Mesendoderm (in vitro differentiated cells): Measurements from ENCODE around the gene CEP43.
A peak's percentile ranks its signal among the peaks of the same experiment; 100 is the strongest.

Source experiments
- DNase-seq: peaks from one replicate; pipeline ENCODE4 v3.0.0; 2013
- H2AK5ac ChIP-seq: 2 replicates; pipeline ENCODE4 v1.6.1; 2013; ENCODE audit warnings: low read length, inconsistent platforms
- H2BK120ac ChIP-seq: 2 replicates; pipeline ENCODE4 v1.6.1; 2013; ENCODE audit warnings: low read depth, mild to moderate bottlenecking, low read length, moderate library complexity, mixed read lengths
- H2BK15ac ChIP-seq: replicated peaks from 2 replicates; pipeline ENCODE4 v1.6.1; 2013; ENCODE audit warnings: low read depth, mild to moderate bottlenecking, moderate library complexity
- H2BK5ac ChIP-seq: 2 replicates; pipeline ENCODE4 v1.6.1; 2013; ENCODE audit warnings: low read length, inconsistent platforms
- H3K18ac ChIP-seq: 2 replicates; pipeline ENCODE4 v1.6.1; 2013; ENCODE audit warnings: mild to moderate bottlenecking, low read length, mixed read lengths
- H3K23ac ChIP-seq: one replicate; pipeline ENCODE4 v1.6.1; 2013; ENCODE audit warnings: low read length
- H3K27ac ChIP-seq: 2 replicates; pipeline ENCODE4 v1.5.1; 2013; ENCODE audit warnings: low read depth, mild to moderate bottlenecking, inconsistent platforms, low read length, moderate library complexity
- H3K27me3 ChIP-seq: 2 replicates; pipeline ENCODE4 v1.6.1; 2013; ENCODE audit warnings: low read length, control low read depth, mild to moderate bottlenecking, inconsistent platforms; ENCODE audit not compliant: insufficient read depth, poor library complexity
- H3K36me3 ChIP-seq: 2 replicates; pipeline ENCODE4 v1.6.1; 2013; ENCODE audit warnings: low read length, inconsistent platforms; ENCODE audit not compliant: control insufficient read depth, insufficient read depth
- H3K4ac ChIP-seq: one replicate; pipeline ENCODE4 v1.6.1; 2013; ENCODE audit warnings: low read depth, mild to moderate bottlenecking, low read length, moderate library complexity
- H3K4me1 ChIP-seq: 2 replicates; pipeline ENCODE4 v1.6.1; 2013; ENCODE audit warnings: low read depth, low read length, inconsistent platforms; ENCODE audit not compliant: control insufficient read depth
- H3K4me2 ChIP-seq: 2 replicates; pipeline ENCODE4 v1.6.1; 2013; ENCODE audit warnings: low read length
- H3K4me3 ChIP-seq: 2 replicates; pipeline ENCODE4 v1.5.1; 2013; ENCODE audit warnings: mild to moderate bottlenecking, low read length
- H3K56ac ChIP-seq: one replicate; pipeline ENCODE4 v1.6.1; 2013; ENCODE audit warnings: low read length
- H3K79me1 ChIP-seq: 2 replicates; pipeline ENCODE4 v1.6.1; 2013; ENCODE audit warnings: low read length, inconsistent platforms
- H3K79me2 ChIP-seq: 2 replicates; pipeline ENCODE4 v1.6.1; 2013; ENCODE audit warnings: mild to moderate bottlenecking, low read length; ENCODE audit not compliant: control insufficient read depth, insufficient read depth
- H3K9ac ChIP-seq: 2 replicates; pipeline ENCODE4 v1.6.1; 2013; ENCODE audit warnings: low read length, inconsistent platforms
- H4K5ac ChIP-seq: one replicate; pipeline ENCODE4 v1.6.1; 2013; ENCODE audit warnings: low read length
- H4K8ac ChIP-seq: one replicate; pipeline ENCODE4 v1.6.1; 2013; ENCODE audit warnings: low read depth, mild to moderate bottlenecking, control low read depth, low read length, moderate library complexity
- WGBS: extraction: QIAGEN DNeasy Blood & Tissue Kit; methylation state at CpG from one replicate; pipeline ENCODE4 v1.1.7; 2013; ENCODE audit warnings: low lambda C conversion rate, missing lambda C conversion rate; ENCODE audit not compliant: insufficient coverage; ENCODE audit errors: extremely low coverage; 5-methylcytosine and 5-hydroxymethylcytosine counted together
- small RNA-seq: library from polyadenylated mRNA; stranded (forward); fragments of <200 nt; extraction: miRNeasy Mini kit (QIAGEN cat#:217004); gene quantifications from one replicate; pipeline ENCODE3, GENCODE V24; 2013; ENCODE audit not compliant: insufficient read depth

The CEP43 gene

DNA sequence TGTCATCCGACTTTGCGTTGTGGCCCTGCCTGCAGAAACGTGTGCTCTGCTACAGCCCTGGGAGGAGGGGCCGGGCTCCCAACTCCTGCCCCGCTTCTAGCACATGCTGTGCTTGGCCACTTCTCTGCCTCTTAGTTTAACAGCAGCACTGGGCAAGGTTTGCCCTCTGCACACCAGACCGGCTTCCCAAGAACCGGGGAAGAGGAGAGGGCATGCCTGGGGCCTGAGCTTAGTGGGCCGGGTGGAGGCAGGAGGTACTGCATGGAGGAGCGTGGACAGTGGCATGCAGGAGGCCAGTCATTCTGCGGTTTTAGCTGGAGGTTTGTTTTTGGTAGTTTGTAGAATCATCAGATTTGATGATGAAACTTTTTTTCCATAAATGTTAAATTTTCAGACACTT lies 45.5 kb downstream of the CEP43 start:
- no peak overlapping the region for H4K5ac ChIP-seq
- H3K23ac ChIP-seq, result no peak overlapping the region
- no peak overlapping the region for H2AK5ac ChIP-seq
- no peak overlapping the region for H3K4me3 ChIP-seq
- no peaks in the 10 kb centered on the region for H3K4me1 ChIP-seq
- no peak overlapping the region for H3K4me2 ChIP-seq
- H3K4ac ChIP-seq, result no peak overlapping the region
- no peak overlapping the region for H4K8ac ChIP-seq
- H3K79me2 ChIP-seq, result no peaks in the 10 kb centered on the region
- H3K36me3 ChIP-seq, result no peaks in the 10 kb centered on the region
- H2BK120ac ChIP-seq, result no peak overlapping the region
- no peak overlapping the region for H3K27ac ChIP-seq
- no peak overlapping the region for H3K9ac ChIP-seq
- no CpG with 5 or more reads among the region's 10 CpGs for WGBS
- H3K18ac ChIP-seq, result no peak overlapping the region
- no peaks in the 10 kb centered on the region for H3K27me3 ChIP-seq
- no peaks in the 10 kb centered on the region for H3K79me1 ChIP-seq
- H3K56ac ChIP-seq, result no peak overlapping the region
- H2BK15ac ChIP-seq, result no peak overlapping the region
- DNase-seq, result peak; percentile 7
- no peak overlapping the region for H2BK5ac ChIP-seq

DNA sequence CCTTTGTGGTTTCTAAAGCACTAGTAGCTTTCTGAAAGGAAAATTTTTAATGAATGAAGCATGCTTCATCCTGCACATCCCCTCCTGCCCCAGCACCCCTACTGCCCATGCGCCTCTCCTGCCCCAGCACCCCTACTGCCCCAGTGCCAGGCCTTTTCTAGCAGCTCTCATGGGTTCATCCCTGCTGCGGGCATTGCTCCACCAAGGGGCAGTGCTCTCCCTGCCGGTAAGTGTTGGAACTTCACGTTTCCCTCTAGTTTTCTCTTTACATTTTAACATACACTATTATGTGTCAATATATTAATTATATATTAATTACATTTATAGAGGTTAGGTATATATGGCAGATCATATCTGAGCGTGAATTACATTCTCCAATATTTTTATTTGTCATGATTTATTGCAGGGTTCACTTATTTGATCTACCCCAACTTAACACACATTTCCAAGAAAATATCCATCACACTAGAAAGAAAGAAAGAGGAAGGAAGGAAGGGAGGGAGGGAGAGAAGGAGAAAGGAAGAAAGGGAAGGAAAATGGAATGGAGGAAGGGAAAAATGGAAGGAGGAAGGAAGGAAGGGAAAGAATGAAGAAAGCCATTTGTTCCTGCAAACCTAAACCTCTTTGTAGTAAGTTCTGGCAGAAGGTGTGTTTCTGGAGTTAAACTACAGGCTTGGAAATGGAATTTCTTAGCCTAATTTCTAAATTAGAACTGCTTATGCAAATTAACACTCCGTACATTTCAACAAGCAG lies 46.8 kb downstream of the CEP43 start:
- Histone ChIP-seq H3K4me2 (no peak overlapping the region), H3K9ac (no peak overlapping the region), H3K79me1 (no peaks in the 10 kb centered on the region), H3K4me3 (no peak overlapping the region), H3K4ac (no peak overlapping the region), H2BK15ac (no peak overlapping the region), H2BK5ac (no peak overlapping the region), H4K8ac (no peak overlapping the region), H3K79me2 (no peaks in the 10 kb centered on the region), H3K36me3 (no peaks in the 10 kb centered on the region), H3K27ac (no peak overlapping the region), H3K56ac (no peak overlapping the region), H3K18ac (no peak overlapping the region), H2BK120ac (no peak overlapping the region), H3K4me1 (no peaks in the 10 kb centered on the region), H3K23ac (no peak overlapping the region), H3K27me3 (no peaks in the 10 kb centered on the region), H2AK5ac (no peak overlapping the region), H4K5ac (no peak overlapping the region)
- WGBS, result no CpG with 5 or more reads among the region's 6 CpGs
- DNase-seq, result peak; percentile 13

GRCh38 chr6:167046861-167047495 lies 47.8 kb downstream of the CEP43 start:
- Histone ChIP-seq H3K56ac (no peak overlapping the region), H3K18ac (no peak overlapping the region), H3K27ac (no peak overlapping the region), H2BK5ac (no peak overlapping the region), H3K4me1 (no peaks in the 10 kb centered on the region), H3K36me3 (no peaks in the 10 kb centered on the region), H4K5ac (no peak overlapping the region), H2BK120ac (no peak overlapping the region), H3K4me2 (no peak overlapping the region), H3K79me2 (no peaks in the 10 kb centered on the region), H2AK5ac (no peak overlapping the region), H3K4me3 (no peak overlapping the region), H3K4ac (no peak overlapping the region), H3K9ac (no peak overlapping the region), H2BK15ac (no peak overlapping the region), H3K27me3 (no peaks in the 10 kb centered on the region), H3K79me1 (no peaks in the 10 kb centered on the region), H3K23ac (no peak overlapping the region), H4K8ac (no peak overlapping the region)
- no peak for DNase-seq
- no CpG with 5 or more reads among the region's 8 CpGs for whole genome bisulfite sequencing

DNA sequence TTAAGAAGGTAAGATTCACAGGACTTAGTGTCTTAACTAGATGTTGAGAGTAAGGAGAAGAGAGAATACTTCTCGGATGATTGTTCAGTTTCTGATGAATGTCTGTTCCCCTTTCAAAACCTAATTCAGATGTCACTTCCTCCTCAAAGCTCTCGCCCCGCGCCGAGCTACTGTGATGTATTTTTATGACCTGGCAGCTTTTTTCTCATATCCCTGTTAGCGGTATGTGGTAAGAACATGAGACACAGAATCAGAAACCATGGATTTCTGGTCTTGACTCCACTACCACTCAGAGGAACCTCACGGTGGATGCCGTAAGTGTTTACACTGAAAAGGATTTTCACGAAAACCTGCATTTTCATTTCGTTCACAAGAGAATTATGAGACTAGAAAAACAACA lies 48.4 kb downstream of the CEP43 start:
- Histone ChIP-seq H3K27ac (no peak overlapping the region), H3K56ac (no peak overlapping the region), H3K23ac (no peak overlapping the region), H3K4me3 (no peak overlapping the region), H3K79me2 (no peaks in the 10 kb centered on the region), H3K27me3 (no peaks in the 10 kb centered on the region), H4K8ac (no peak overlapping the region), H3K79me1 (no peaks in the 10 kb centered on the region), H2BK5ac (no peak overlapping the region), H3K18ac (no peak overlapping the region), H2BK120ac (no peak overlapping the region), H2AK5ac (no peak overlapping the region), H2BK15ac (no peak overlapping the region), H4K5ac (no peak overlapping the region), H3K9ac (no peak overlapping the region), H3K4me1 (no peaks in the 10 kb centered on the region), H3K4me2 (no peak overlapping the region), H3K36me3 (no peaks in the 10 kb centered on the region), H3K4ac (no peak overlapping the region)
- WGBS, result no CpG with 5 or more reads among the region's 10 CpGs
- DNase-seq, result no peak

Small RNA genes within 50 kb of the gene (small RNA-seq; reads per million reads assigned to genes)
- 33.7 reads per million, percentile 93 among the genes with 10 or more reads in this experiment for gene MIR3939
